Ecto neural progenitor cell (in vitro differentiated cells): ENCODE data around the gene KLC1.

ENCODE experiments used
- DNase-seq: peaks from one replicate; pipeline ENCODE4 v3.0.0-alpha.2; 2018; ENCODE audit warnings: low spot score

The KLC1 gene

DNA sequence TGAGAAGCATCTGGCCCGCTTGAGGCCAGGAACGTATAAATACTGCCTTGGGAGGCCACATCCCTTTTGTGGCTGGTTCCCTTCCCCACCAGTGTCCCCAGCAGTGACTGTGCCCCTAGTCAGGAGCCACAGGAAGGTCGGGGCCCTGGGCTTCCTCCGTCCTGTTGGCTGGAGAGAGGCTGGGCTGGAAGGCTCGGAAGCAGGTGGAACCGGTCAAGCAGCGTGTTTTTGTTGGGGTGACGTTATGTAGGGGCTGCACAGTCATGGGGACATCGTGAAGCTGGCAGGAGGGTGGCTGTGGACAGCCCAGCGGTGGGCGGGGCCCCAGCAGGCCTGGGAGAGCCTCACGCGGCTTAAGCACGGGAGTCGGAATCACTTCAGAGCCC, 76.1 kb downstream of the KLC1 start:
- no peak for DNase-seq

- DNase-seq: no peak
These were observed 76.7 kb downstream of the KLC1 start for GRCh38 chr14:103705504-103706284.

GRCh38 chr14:103706551-103707328, 77.7 kb downstream of the KLC1 start:
- DNase-seq: no peak

GRCh38 chr14:103707329-103708263, 78.6 kb downstream of the KLC1 start:
- DNase-seq: no peak

GRCh38 chr14:103708750-103709187, 79.8 kb downstream of the KLC1 start:
- no peak for DNase-seq

DNA sequence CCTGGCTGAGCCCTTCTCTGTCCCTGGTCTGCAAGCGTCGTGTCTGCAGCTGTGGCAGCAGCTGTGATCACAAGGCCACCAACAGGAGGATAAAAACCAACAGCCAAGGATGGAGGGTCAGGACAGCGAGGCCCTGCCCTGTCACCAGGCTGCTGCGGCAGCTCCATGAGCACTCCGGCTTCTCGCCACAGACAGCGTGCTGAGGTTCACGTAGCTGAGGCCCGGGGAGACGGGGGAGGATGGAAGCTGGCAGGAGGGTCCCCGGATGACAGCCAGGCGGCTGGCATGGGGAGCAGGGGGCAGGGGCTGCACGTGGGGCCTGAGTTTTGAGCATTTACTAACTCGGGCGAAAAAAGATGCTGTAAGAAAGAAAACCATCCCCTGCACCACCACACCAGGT, 80.8 kb downstream of the KLC1 start:
- no peak for DNase-seq

DNA sequence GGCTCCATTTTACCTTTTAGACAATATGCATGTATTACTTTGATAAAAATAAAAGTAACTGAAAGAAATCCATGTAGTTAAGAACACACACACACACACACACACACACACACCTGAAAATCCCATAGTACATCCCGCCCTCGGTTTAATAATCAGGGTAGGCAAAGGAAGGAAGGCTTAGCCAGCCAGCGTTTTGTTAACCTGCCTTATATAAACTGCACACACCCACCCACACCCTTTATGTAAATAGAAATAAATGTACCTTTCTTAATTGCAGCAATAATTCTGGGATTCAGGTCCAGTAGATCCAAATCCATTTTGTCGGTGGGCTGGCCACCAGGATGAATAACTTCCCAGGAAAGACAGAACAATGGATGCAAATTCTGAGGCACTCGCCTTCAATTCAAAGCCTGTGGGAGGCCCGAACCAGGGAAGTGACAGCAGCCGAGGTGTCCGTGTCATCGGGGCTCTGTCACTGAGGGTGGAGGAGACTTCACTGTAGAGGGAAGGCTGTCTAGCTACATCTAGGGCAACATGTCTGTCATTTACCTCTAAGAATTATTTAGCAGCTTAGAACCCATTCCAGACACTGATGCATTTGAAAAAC, 81.9 kb downstream of the KLC1 start:
- DNase-seq: no peak

- DNase-seq: no peak
These were observed 82.8 kb downstream of the KLC1 start for GRCh38 chr14:103711516-103712431.

GRCh38 chr14:103712633-103713247, 83.7 kb downstream of the KLC1 start:
- DNase-seq: no peak

DNA sequence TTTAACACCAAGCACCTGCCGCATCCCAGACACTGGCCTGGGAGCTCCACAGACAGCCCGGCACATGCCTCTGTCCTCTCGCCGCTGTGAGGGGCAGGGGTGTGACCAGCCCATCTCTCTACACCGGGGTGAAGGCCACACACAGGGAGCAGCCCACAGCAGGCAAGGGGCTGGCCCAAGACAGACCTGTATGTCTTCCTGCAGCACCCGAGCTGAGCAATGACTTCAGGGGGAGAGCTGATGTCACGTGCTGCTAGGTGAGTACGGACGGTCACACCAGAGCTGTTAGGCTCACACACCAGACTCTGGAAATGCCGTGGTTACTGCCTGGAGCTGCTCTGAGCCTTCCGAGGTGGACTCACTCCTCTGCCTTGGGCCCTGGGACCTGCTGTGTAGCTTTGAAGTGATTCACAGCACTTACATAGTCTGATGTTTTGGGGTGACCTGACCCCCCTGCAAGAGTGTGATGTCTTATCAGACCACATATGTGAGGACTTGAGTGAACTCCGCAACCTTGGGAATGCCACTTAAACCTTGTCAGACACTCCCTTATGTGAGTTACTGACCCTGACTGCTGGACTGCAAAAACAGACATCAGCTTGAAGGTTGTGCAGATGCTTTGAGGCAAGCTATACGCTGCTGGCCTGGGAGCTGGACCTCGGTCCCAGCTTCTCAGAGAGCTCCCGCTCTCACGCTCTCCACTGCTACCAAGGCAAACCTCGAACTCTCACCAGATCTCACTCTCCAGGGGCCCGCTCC, 84.5 kb downstream of the KLC1 start:
- no peak for DNase-seq

- DNase-seq: no peak
These were observed 85.2 kb downstream of the KLC1 start for GRCh38 chr14:103714063-103714724.

- DNase-seq: peak; percentile 100
These were observed 86.3 kb downstream of the KLC1 start, which contains the start of the genes XRCC3 and ZFYVE21 for GRCh38 chr14:103715052-103716000. Gene XRCC3, minus strand, starts transcription at chr14:103715451. Its CDS starts 4,364 bp downstream, at chr14:103711087. Gene ZFYVE21, plus strand, starts transcription at chr14:103715810. Its CDS starts 32 bp downstream, at chr14:103715842.

DNA sequence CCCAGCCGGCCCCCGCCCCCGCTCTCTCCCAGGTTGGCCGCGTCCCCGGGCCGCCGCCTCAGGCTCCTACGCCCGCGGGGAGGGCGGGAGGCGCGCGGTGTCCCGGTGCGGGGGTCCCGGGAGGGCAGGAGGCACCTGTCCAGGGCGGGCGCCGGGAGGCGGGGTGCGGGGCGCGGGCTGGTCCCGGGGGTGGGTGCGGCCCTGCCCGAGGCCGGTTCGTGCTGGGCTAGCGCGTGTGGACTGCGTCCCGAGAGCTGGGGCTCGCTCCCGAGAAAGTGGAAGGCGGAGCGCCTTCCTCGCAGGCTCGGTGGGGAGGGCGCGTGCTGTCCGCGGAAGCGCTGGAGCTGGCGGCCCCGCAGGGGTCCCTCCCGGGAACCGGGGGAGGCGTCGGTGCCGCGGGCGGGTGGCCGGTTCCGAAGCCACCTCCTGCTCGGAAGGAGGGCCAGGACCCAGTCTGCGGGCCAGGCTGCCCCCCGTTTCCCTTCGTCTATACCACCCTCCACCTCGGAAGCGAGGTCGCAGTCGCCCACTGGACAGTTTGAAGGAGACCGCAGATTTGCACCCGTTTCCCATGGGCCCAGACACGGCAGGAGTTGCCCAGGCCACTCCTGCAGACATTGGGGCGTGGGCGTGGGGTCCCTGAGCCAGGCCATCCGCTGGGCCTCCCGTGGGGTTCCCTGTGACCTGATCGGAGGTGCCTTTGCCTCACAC, 87.2 kb downstream of the KLC1 start:
- DNase-seq: no peak

- DNase-seq: no peak
These were observed 87.9 kb downstream of the KLC1 start for GRCh38 chr14:103716899-103717411.

- no peak for DNase-seq
These were observed 89.6 kb downstream of the KLC1 start for GRCh38 chr14:103718572-103718971.

- DNase-seq: no peak
These were observed 90.7 kb downstream of the KLC1 start for GRCh38 chr14:103719751-103720150.
